A673 (cell line): Measurements from ENCODE around the gene TOMM5.

Experiments
- CTCF ChIP-seq: fragments of 300-800, 200-600 bp; sonication (generic); conservative IDR thresholded peaks from 2 replicates; pipeline ENCODE4 v1.5.1; 2017; ENCODE audit warnings: low read depth, mild to moderate bottlenecking, antibody characterized with exemption, low read length, moderate library complexity, mixed read lengths
- EZH2 ChIP-seq: fragments of 200-600 bp; sonication (generic); IDR thresholded peaks from 2 replicates; pipeline ENCODE4 v1.6.1; 2017; ENCODE audit warnings: borderline replicate concordance, low read depth, mild to moderate bottlenecking, mixed read lengths, antibody characterized with exemption, low read length; ENCODE audit not compliant: poor library complexity, severe bottlenecking

DNA sequence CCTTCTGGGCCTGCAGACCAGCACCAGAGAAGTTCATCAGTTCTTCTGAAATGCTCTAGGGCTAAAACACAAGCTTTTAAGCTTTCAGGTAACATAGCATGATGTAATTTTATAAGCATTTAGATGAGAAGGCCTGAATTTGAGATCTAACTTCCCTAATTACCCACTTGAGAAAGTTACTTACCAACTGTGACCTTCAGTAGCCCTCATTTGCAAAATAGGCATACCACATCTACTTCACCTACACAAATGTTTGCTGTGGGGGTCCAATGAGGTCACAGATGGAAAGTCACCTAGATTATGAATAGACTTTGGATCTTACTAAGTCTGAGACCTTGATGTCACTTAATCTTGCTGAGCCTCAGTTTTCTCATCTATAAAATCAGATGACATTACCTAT lies 52.8 kb downstream of the TOMM5 start:
- no peak for TF ChIP-seq CTCF
- no peak for TF ChIP-seq EZH2
